GM23338 (cell line): ENCODE results near the gene NEU3.

Experiments
- CREB1 ChIP-seq: fragments of 250-450 bp; sonication (Bioruptor Pico); IDR thresholded peaks from 2 replicates; pipeline ENCODE4 v1.5.0; 2020; ENCODE audit warnings: low read depth, mild to moderate bottlenecking, moderate library complexity
- EZH2 ChIP-seq: fragments of 200-600 bp; sonication (generic); IDR thresholded peaks from one replicate; pipeline ENCODE4 v1.8.0; 2017; ENCODE audit warnings: antibody characterized with exemption, mild to moderate bottlenecking, low read depth; ENCODE audit not compliant: unreplicated experiment
- EZH2phosphoT487 ChIP-seq: fragments of 200-600 bp; sonication (generic); IDR thresholded peaks from one replicate; pipeline ENCODE4 v1.8.1; 2018; ENCODE audit warnings: antibody characterized with exemption; ENCODE audit not compliant: unreplicated experiment
- JUNB ChIP-seq: IDR thresholded peaks from one replicate; pipeline ENCODE4 v1.6.1; 2016; ENCODE audit warnings: antibody characterized with exemption; ENCODE audit not compliant: unreplicated experiment
- NANOG ChIP-seq: IDR thresholded peaks from 2 replicates; pipeline ENCODE4 v1.6.1; 2016; ENCODE audit warnings: antibody characterized with exemption, borderline replicate concordance
- POLR2AphosphoS5 ChIP-seq: IDR thresholded peaks from 2 replicates; pipeline ENCODE4 v1.6.1; 2016; ENCODE audit warnings: antibody characterized with exemption, low read depth
- STAT1 ChIP-seq: IDR thresholded peaks from one replicate; pipeline ENCODE4 v1.6.1; 2016; ENCODE audit warnings: antibody characterized with exemption; ENCODE audit not compliant: unreplicated experiment
- ZNF331 ChIP-seq: fragments of 250-450 bp; sonication (Bioruptor Pico); IDR thresholded peaks from 2 replicates; pipeline ENCODE4 v1.5.0; 2020; ENCODE audit warnings: low read depth, mild to moderate bottlenecking, moderate library complexity
- TF ChIP-seq, protein P1 (sequence below), 2 experiments: fragments of 200-600 bp in 1 of 2; sonication (generic) in 1 of 2; conservative IDR thresholded peaks; 2 replicates each; pipeline versions ENCODE4 v1.5.1 to v1.6.1; 2016 to 2017; ENCODE audit warnings: antibody characterized with exemption in 2 of 2, low read depth in 2 of 2, mild to moderate bottlenecking in 2 of 2, moderate library complexity in 1 of 2
- TF ChIP-seq, protein P2 (sequence below): IDR thresholded peaks from 2 replicates; pipeline ENCODE4 v1.6.1; 2016; ENCODE audit warnings: antibody characterized with exemption
- TF ChIP-seq, protein P3 (sequence below): IDR thresholded peaks from one replicate; pipeline ENCODE4 v1.6.1; 2018; ENCODE audit warnings: antibody characterized with exemption; ENCODE audit not compliant: unreplicated experiment

DNA sequence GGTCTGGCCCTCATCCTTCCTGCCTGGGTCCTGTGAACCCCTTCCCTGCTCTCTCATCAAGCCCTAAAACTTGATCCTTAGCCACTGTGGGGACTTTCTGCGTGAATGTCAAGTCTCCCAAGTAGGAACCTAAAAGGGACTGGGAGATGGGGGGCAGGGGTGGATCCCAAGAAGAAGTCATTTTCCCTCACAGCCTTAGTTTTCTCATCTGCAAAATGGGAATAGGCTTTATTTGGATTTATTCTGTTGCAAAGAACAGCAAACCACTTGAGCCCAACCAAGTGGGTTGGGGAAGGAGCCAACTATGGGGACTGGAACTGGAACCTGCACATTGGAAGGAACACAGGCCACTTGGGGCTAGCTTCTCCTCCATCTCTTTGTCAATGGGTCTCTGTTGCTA, 36.8 kb downstream of the NEU3 start:
- no peak for TF ChIP-seq EZH2
- TF ChIP-seq POLR2AphosphoS5 = no peak
- TF ChIP-seq, protein P1, sequence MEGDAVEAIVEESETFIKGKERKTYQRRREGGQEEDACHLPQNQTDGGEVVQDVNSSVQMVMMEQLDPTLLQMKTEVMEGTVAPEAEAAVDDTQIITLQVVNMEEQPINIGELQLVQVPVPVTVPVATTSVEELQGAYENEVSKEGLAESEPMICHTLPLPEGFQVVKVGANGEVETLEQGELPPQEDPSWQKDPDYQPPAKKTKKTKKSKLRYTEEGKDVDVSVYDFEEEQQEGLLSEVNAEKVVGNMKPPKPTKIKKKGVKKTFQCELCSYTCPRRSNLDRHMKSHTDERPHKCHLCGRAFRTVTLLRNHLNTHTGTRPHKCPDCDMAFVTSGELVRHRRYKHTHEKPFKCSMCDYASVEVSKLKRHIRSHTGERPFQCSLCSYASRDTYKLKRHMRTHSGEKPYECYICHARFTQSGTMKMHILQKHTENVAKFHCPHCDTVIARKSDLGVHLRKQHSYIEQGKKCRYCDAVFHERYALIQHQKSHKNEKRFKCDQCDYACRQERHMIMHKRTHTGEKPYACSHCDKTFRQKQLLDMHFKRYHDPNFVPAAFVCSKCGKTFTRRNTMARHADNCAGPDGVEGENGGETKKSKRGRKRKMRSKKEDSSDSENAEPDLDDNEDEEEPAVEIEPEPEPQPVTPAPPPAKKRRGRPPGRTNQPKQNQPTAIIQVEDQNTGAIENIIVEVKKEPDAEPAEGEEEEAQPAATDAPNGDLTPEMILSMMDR (conservative IDR thresholded peaks at IDR 0.05; ENCODE audit: low read depth in 2 of 2) = no peak
- TF ChIP-seq EZH2phosphoT487 = no peak
- no peak for TF ChIP-seq CREB1
- TF ChIP-seq, protein P2, sequence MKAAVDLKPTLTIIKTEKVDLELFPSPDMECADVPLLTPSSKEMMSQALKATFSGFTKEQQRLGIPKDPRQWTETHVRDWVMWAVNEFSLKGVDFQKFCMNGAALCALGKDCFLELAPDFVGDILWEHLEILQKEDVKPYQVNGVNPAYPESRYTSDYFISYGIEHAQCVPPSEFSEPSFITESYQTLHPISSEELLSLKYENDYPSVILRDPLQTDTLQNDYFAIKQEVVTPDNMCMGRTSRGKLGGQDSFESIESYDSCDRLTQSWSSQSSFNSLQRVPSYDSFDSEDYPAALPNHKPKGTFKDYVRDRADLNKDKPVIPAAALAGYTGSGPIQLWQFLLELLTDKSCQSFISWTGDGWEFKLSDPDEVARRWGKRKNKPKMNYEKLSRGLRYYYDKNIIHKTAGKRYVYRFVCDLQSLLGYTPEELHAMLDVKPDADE = no peak
- TF ChIP-seq, protein P3, sequence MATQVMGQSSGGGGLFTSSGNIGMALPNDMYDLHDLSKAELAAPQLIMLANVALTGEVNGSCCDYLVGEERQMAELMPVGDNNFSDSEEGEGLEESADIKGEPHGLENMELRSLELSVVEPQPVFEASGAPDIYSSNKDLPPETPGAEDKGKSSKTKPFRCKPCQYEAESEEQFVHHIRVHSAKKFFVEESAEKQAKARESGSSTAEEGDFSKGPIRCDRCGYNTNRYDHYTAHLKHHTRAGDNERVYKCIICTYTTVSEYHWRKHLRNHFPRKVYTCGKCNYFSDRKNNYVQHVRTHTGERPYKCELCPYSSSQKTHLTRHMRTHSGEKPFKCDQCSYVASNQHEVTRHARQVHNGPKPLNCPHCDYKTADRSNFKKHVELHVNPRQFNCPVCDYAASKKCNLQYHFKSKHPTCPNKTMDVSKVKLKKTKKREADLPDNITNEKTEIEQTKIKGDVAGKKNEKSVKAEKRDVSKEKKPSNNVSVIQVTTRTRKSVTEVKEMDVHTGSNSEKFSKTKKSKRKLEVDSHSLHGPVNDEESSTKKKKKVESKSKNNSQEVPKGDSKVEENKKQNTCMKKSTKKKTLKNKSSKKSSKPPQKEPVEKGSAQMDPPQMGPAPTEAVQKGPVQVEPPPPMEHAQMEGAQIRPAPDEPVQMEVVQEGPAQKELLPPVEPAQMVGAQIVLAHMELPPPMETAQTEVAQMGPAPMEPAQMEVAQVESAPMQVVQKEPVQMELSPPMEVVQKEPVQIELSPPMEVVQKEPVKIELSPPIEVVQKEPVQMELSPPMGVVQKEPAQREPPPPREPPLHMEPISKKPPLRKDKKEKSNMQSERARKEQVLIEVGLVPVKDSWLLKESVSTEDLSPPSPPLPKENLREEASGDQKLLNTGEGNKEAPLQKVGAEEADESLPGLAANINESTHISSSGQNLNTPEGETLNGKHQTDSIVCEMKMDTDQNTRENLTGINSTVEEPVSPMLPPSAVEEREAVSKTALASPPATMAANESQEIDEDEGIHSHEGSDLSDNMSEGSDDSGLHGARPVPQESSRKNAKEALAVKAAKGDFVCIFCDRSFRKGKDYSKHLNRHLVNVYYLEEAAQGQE = no peak
- no peak for TF ChIP-seq ZNF331 (CRISPR knock-in tag)
- TF ChIP-seq STAT1 = no peak
- no peak for TF ChIP-seq JUNB
- no peak for TF ChIP-seq NANOG
